ENCODE measurements around the gene CACNA1E.

The CACNA1E gene

DNA sequence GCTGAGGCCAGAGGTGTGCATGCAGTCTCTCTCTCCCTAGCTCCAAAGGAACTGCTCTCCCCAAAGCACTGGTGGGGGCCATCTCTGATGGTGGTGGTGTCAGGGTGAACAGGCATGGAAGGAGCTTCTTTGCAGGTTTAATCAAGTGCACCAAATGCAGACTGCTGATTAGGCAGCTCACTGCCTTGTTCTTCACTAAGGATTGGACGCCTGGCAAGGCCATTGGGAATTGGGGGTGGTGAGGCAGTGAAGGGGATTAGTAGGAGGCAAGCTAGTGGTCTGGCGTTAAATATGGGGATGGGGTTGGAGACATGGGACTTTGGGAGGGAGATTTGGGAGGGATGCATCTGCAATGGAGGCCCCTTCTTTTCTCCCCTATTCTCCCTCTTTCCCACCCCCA lies 1.5 kb downstream of the CACNA1E start:
- no peak for DNase-seq (ENCODE audit: low read depth)

DNA sequence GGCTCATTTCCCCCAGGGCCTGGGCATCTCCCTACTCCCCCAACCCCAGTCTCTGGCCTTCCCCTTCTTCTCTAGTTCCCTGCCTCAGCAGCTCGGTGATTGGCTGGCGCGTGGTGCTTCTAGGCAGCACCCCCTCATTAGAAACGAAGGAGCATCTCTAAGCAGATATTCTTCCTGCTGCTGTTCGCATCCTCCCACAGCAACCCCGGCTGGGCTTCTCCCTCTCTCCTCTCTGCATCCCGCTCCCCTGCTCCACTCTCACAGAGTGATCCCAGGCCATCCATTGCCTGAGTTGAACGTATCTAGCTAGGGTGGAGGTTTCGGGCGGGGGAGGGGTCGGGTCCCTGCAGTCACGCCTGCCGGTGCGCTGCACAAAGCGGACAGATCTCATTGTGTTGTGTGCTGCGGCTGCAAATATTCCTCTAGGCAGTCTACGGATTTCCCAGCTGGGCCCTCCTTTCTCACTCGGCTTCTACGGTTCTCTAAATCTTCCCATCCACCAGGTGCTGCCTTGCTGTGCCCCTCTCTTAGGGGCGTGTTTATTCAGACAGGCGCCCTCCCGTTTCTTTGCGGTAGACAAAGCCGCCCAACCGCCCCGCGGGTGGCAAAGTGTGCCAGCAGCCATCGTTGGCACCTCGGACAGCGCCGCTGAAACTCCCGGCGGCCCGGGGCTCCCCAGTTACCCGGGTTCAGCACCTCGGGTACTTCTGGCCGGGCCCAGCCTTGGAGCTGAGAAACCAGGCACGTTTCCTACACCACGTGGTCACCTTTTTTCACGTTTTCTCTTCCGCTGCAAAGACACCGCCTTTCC lies 2.2 kb downstream of the CACNA1E start:
- no peak for DNase-seq (ENCODE audit: low read depth)

- DNase-seq (ENCODE audit: low read depth): no peak
These were observed 2.7 kb downstream of the CACNA1E start for GRCh38 chr1:181486098-181486420.

DNA sequence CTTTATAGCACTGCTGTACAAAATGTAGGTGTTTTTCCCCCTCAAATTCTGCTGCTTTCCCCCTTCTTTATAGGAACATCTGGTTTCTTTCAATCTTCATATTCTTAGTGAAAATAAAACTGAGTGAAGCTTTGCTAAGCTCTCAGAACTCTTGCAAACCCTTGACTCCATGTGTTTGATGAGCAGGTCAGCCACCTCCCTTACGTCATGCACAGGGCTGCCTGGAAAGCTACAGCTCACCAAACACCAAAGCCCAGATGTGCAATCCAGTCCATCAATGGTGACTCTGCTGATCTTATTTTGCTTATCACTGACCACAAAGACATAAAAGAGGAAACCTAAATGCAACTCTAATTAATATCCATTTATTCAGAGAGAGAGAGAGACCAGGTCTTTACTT lies 5.5 kb downstream of the CACNA1E start:
- DNase-seq (ENCODE audit: low read depth): no peak

GRCh38 chr1:181490276-181490675 lies 7.0 kb downstream of the CACNA1E start:
- no peak for DNase-seq (ENCODE audit: low read depth)

DNA sequence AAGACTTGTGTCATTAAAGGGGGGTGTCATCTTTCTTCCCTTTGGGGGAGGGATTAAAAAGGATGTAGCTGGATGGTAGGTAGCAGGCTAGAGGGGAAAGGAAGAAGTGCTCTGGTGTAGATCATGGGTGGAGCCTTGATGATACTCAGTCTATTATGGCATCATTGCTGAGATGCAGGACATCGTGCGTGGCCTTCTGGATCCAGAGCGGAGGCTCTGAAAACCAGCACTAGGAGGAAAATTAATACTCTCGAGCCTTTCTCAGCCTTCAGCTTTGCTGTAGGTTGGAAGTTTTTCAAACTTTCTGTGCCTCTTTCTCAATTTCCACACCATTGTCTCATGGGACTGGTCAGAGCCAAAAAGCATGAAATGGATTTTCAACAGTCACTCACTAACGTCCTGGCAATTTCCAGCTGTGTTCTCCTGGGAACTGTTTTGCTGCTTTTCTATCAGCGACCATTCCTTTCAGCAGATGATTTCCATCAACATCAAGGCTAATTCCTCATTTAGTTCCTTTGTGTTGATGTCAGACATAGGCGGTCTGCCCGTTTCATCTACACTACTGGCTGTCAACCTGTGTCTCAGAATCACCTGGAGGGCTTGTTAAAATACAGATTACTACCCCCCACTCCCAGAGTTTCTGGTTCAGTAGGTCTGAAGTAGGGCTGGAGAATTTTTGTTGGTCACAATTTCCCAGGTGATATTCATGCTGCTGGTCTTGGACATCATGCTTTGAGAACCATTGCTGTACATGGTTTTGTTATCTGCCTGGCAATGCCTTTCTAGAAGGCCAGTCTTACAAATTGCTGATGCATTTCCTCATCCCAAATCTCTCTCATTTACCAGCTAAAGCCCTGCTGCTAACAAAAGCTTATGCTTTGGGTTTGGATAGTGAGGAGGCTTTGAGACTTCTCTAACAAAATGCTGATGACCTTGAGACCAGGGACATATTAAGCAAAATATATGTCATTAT lies 7.7 kb downstream of the CACNA1E start:
- no peak for DNase-seq (ENCODE audit: low read depth)

DNA sequence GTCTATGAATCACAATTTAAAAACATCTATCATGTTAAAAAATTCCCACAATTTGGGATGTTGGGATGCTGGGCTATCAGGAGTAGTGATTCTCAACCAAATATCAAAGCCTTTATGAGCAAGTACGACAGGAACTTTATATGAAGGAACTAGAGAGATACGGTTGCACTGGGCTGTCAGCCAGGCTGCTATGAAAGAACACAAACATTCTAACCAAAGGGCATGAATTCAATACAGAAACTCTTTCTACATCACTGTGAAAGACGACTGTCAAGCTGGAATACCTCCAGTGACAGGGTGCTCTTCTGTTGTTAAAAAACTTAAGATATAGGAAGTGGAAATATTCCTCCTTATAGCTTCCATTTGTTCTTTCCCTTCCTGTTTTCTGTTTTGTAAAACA lies 9.8 kb downstream of the CACNA1E start:
- DNase-seq (ENCODE audit: low read depth): no peak

DNA sequence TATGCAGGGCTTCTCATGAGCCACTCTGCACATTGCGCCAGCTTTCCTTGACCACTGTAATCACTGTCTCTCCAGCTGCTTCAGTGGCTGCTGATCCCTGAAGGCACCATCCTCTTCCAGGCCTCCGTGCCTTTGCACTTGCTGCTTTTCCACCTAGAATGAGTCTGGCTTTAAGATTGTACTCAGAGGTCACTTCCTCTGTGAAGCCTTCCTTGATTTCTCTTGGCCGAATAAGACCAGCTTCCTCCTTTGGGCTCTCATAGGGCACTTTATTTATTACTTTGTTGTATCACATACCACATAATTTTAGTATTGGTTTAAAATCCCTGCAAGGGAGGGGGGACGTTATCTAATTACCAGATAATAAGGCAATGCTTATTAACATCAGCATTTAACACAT lies 10.6 kb downstream of the CACNA1E start:
- no peak for DNase-seq (ENCODE audit: low read depth)

DNA sequence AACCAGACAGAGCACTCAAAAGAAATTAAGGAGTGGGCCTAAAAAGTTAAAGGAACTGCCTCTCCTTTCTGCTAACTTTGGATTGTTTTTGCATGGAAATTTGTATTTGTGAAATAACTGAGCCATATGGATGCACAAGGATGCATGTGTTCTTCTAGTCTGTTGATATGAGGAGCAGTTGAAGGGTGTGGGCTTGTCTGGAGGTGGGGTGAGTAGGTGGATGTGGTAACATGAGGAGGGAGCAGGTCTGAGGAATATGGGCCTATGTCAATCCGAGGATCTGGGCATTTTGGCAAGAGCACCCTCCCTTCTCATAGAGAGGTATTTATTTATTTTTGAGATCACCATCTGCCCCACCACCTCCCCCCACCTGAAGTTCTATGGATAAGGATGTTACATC lies 13.4 kb downstream of the CACNA1E start:
- no peak for DNase-seq (ENCODE audit: low read depth)

- DNase-seq (ENCODE audit: low read depth): no peak
These were observed 14.6 kb downstream of the CACNA1E start for GRCh38 chr1:181497870-181498269.

DNA sequence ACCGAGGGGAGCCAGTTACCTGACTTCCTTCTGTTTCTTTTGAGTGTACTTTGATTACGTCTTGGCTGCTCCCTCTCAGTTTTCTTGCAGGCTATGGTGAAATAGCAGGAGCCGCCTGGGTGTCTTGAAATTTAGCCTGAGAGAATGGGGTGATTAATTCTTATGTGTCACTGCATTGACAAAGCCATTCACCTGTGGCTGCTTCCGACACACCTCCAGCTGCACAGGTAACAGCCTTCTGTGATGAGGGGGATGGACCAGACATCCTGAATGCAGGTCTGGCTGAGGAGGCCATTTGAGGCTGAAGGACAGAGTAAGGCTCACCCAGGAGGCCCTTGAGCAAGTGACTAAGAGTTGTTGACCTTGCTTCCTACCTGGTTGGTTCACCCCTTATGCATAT lies 16.5 kb downstream of the CACNA1E start:
- DNase-seq (ENCODE audit: low read depth): no peak

DNA sequence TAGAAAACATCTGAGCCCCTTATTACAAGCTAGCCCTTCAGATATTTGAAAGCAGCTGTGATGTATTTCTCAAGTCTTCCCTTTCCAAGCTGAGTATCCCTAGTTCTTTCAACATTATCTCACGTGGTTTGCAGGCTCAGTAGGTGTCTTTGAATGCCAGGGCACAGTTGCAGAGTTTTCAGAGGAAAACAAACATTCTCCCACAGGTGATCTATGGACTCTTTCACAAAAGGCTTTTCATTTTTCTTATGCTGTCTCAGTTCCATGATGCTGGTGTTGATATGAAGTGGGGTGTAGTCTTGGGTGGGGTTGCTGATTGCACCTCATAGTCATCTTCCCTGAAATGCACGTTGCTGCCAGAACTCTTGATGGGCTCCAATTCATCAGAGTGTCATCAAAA lies 17.3 kb downstream of the CACNA1E start:
- no peak for DNase-seq (ENCODE audit: low read depth)

- DNase-seq (ENCODE audit: low read depth): no peak
These were observed 18.3 kb downstream of the CACNA1E start for GRCh38 chr1:181501612-181502011.

- no peak for DNase-seq (ENCODE audit: low read depth)
These were observed 20.0 kb downstream of the CACNA1E start for GRCh38 chr1:181503171-181503810.

GRCh38 chr1:181504399-181504842 lies 21.1 kb downstream of the CACNA1E start:
- DNase-seq (ENCODE audit: low read depth): no peak

- no peak for DNase-seq (ENCODE audit: low read depth)
These were observed 23.4 kb downstream of the CACNA1E start for GRCh38 chr1:181506563-181507353.

DNA sequence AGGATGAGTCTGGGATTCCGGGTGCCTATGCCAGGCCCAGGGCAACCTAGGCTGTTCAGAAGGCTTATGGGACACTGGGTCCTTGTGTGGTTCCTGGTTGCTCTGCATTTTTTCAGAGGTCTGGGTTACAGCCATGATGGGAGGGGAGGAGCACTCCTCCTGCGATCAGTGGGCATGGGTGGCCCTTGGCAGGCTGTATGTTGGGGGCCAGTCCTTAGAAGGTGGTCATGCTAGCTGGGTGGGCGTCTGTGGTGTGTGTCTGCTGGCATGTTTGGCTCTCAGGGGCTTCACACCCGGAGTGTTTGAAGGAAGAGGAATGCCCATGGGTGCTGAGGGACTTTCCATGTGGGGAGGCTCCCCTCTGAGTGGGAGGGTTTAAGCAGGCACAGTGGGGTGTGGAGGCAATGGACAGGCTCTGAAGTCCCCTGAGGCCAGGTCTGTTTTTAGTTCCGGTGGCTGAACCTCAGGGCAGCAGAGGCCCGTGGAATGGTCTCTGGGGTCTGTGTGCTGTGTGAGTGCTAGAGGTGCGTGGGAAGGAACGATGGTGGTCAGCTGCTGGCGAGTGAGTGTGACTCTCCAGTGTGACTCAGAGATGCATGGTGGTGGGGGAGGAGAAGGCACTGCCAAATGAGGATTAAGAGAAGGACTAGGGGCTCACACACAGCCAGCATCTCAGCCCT lies 25.3 kb downstream of the CACNA1E start:
- DNase-seq (ENCODE audit: low read depth): no peak

DNA sequence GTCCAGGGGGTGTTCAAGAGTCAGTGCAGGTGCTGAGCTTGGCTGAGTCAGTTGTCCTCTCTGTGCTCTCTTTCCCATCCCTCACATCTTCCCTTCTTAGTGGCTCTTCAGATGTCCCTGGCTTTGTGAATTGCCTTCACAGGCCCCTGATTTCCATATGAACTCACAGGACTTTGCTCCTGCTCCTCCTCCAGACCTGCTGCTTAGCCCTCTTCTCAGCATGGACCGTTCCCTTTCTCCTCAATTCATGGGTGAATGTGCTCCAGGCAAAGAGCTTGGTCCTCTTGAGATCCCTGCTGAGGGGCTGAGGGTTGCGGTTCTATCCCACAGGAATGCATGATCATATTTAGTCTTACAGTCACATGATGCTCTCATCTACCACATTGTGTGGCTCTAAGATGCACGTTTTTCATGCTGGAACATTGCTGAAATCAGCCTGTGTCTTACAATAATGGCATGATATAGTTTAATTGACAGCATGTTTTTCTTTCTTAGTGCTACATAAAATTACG lies 30.5 kb downstream of the CACNA1E start:
- no peak for DNase-seq (ENCODE audit: low read depth)

- DNase-seq (ENCODE audit: low read depth): no peak
These were observed 31.3 kb downstream of the CACNA1E start for GRCh38 chr1:181514298-181515290.

- DNase-seq (ENCODE audit: low read depth): no peak
These were observed 33.4 kb downstream of the CACNA1E start for GRCh38 chr1:181516706-181517105.

Measured in HS-5 (cell line).